Omental fat pad (tissue), 4 donors: ENCODE measurements around the gene CAPN5. TPM values are rescaled to one million over a fixed set of nuclear protein-coding genes. Genes with fewer than 3 reads are reported as not detected.

Source experiments
- ATAC-seq: fragments of 150-250 bp; one replicate; pipeline ENCODE4 v1.9.1; 2016; ENCODE audit warnings: mild to moderate bottlenecking, moderate library complexity; ENCODE audit not compliant: low FRiP score
- DNase-seq: peaks from one replicate; pipeline ENCODE4 v3.0.0-alpha.2; 2019; ENCODE audit warnings: low spot score
- total RNA-seq, 4 donors: library from RNA; depleted of rRNA; stranded (reverse); fragments of >200 nt; gene quantifications; one replicate each; pipeline ENCODE4 v1.1.0, GENCODE V29; 2016
- TF ChIP-seq, protein P1 (sequence below), 3 donors: fragments of 450-650 bp; IDR thresholded peaks; one replicate each; pipeline ENCODE4 v1.5.1; 2016 to 2017; ENCODE audit warnings: antibody characterized with exemption in 3 of 3, mild to moderate bottlenecking in 3 of 3, moderate library complexity in 2 of 3

CAPN5 gene
- total RNA-seq, 4 donors from 2014 or later, result 3.3 to 8.5 (median 4.7) TPM

DNA sequence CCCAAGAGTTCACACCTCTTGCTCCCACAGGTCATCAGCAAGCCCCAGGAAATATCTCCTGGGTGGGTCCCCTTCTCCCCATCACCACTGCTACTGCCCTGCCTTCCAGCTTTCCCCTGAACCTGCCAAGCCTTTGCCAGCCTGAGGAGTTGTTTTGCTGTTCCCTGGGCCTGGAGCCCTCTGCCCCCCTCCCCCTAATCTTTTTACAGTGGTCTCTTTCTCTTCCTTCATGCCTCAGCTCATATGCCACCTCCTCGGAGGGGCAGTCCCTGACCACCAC lies 80.2 kb downstream of the CAPN5 start:
- no peak for ATAC-seq
- TF ChIP-seq, protein P1, sequence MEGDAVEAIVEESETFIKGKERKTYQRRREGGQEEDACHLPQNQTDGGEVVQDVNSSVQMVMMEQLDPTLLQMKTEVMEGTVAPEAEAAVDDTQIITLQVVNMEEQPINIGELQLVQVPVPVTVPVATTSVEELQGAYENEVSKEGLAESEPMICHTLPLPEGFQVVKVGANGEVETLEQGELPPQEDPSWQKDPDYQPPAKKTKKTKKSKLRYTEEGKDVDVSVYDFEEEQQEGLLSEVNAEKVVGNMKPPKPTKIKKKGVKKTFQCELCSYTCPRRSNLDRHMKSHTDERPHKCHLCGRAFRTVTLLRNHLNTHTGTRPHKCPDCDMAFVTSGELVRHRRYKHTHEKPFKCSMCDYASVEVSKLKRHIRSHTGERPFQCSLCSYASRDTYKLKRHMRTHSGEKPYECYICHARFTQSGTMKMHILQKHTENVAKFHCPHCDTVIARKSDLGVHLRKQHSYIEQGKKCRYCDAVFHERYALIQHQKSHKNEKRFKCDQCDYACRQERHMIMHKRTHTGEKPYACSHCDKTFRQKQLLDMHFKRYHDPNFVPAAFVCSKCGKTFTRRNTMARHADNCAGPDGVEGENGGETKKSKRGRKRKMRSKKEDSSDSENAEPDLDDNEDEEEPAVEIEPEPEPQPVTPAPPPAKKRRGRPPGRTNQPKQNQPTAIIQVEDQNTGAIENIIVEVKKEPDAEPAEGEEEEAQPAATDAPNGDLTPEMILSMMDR (IDR thresholded peaks at IDR 0.05), result no peak

DNA sequence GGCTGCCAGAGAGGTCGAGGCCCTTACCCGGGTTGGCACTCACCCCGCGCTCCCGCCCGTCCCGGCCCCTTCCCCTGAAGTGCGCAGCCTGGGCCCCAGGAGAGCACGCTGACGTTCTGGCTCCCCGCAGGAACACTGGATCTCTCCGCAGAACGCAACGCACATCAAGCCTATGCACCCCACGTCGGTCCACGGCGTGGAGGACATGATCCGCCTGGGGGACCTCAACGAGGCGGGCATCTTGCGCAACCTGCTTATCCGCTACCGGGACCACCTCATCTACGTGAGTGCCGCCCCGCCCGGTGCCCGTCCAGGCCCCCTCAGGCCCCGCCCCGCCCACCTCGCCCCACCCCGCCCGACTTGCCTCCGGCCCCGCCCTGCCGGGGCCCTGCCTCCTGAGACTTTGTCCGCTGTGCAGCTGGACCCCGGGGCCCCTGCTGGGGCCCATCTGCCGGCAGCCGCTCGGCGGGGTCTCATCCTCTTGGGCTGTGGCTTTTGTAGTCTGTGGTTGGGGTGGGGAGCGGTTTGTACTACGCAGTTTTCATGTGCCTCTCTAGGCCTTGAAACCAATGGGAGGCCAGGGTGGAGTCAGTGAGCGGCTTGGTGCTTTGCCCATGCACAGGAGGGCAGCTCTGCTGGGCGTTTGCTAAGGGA lies 81.0 kb downstream of the CAPN5 start:
- peak; percentile 37 for ATAC-seq
- no peak for DNase-seq
- TF ChIP-seq, protein P1 (IDR thresholded peaks at IDR 0.05), result no peak

More for the DNA sequence above, 80.2 kb downstream of the CAPN5 start:
- DNase-seq, result no peak

DNA sequence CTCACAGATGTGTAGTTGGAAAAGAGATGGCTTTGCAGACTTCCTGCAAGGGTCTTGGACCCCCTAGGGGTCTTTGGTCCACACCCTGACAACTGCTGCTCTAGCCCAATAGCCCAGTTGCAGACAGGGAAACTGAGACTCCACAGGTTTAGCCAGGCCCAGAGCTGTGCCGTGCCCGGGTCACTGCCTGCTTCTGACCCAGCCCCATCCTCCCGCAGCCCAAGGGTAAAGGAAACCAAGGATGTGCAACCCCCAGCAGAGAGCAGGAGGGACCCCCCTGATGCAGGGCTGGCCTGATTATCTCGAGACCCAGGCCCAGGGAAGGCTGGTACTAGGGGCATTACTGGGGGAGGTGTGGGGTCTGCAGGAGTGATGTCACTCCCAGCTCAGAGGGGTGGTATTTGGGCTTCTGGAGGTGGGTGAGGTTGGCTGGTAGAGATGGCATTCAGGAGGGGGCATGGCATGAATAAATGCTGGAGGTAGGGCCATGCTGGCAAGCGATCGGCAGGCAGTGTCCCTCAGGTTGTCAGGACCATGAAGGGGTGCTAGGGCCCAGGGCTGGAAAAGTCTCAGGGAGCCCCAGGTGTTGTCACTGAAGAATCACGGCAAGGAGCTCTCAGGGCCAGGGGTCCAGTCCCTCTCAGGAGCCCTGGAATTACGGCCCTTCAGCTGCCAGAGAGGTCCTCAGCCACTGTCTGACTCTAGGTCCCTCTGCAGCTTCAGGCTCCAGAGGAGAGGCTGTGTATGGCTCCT lies 82.4 kb downstream of the CAPN5 start:
- ATAC-seq (no peak), DNase-seq (no peak)
- TF ChIP-seq, protein P1 (IDR thresholded peaks at IDR 0.05), result no peak

DNA sequence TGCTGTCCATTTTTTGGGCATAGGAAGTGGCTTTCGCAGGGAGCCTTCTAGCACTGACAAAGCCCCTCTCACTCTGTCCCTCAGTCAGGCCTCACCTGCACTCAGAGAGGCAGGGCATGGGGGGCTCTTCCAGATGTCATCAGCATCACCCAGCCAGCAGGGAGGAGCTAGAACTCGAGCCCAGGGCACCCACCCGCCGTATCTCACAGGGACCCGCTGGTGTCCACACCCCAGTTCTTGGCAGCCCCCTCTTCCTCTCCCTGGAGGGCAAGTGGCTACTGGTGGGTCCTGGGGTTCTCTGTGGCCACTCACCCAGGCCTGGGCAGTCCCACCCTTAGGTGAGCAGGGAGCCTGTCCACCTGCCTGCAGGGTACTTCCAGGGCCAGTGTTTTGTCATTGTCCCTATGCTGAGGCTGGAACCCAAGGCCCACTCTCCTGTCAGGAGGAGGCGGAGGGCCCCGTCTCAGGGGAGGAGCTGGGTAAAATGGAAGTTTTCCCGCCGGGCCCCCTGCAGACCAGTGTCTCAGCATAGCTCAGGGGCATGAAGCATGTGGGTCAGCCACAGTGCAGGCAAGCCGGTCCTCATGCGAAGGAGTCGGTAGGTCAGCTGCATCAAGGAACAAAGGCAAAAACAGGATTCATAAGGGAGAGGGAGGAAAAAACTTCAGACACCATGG lies 83.1 kb downstream of the CAPN5 start:
- TF ChIP-seq, protein P1 (IDR thresholded peaks at IDR 0.05), result no peak
- ATAC-seq (no peak), DNase-seq (no peak)

DNA sequence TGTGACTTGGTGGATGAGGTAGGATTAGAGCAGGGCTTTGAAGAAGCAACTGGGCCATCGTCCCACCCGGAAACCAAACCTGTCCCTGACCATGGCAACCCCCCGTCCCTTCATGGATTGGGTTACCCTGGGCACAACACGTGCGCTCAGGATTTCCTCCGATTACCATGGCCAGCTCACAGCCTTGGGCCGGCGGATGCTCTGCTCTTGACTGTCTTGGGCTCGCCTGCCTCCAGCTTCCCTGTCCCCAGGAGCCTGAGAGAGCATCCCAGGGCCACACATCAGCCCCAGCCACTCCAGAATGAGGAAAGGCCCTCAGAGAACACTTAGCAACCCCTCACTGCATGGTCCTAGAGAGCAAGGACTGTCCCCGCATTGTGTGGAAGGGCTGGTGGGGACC lies 84.1 kb downstream of the CAPN5 start:
- no peak for ATAC-seq
- TF ChIP-seq, protein P1 (IDR thresholded peaks at IDR 0.05), result no peak
- no peak for DNase-seq

DNA sequence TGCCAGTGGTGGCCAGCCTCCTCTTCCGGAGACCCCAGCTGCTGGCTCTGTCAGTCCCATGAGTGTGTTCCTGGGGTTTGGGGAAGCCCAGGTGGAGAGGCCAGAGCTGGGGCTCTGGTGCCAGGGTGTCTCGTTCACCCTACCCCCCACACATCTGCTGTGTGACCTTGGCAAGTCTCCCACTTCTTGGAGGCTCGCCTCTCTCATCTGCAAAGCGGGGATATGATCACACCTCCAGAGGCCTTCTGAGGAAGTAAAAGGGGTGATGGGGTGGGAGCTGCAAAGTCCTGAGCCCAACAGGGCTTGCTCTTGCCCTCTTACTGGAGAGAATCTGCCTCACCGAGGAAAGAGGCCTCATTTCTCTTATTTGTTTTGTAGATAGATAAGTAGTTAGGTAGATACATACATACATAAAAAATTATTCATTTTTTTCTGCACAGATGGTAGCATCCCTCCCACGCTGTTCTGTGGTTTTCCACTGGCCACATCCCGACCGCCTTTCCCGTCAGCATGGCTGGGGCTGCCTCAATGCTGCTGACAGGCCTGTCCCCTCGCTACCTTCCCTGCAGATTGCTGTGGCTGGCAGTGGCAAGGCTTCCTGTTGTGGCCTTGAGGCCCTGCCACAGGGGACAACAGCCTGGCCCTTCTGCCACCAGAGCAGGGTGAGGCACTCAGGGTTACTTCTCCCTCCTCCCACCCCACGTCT lies 85.2 kb downstream of the CAPN5 start:
- ATAC-seq (no peak), DNase-seq (no peak)
- TF ChIP-seq, protein P1 (IDR thresholded peaks at IDR 0.05), result no peak
